ENCODE results near the gene PDE6B. TPM values are rescaled to one million over a fixed set of nuclear protein-coding genes. Genes with fewer than 3 reads are reported as not detected.

The PDE6B gene
- total RNA-seq, 4 donors from 2014 or later, result 0.98 to 1.3 TPM; not detected in 2

- Histone ChIP-seq H3K4me1 (no peaks in the 10 kb centered on the region), H3K27me3 (no peaks in the 10 kb centered on the region), H3K9me3 (peaks cover 0 to 38% (median 0%) of the 10 kb centered on the region in 4 donors), H3K4me3 (no peak overlapping the region), H3K27ac (no peak overlapping the region), H3K36me3 (no peaks in the 10 kb centered on the region)
- TF ChIP-seq EP300 (IDR thresholded peaks at IDR 0.05), result no peak
- no peak for TF ChIP-seq CTCF (IDR thresholded peaks at IDR 0.05)
- TF ChIP-seq POLR2A (IDR thresholded peaks at IDR 0.05), result no peak
- 69 to 75% methylated on average over 5 of the region's 5 CpGs for WGBS, 2 donors
- no peak for DNase-seq (ENCODE audit: low spot score in 2 of 2)
Observed at GRCh38 chr4:592825-593520, 32.4 kb upstream of the PDE6B start.

DNA sequence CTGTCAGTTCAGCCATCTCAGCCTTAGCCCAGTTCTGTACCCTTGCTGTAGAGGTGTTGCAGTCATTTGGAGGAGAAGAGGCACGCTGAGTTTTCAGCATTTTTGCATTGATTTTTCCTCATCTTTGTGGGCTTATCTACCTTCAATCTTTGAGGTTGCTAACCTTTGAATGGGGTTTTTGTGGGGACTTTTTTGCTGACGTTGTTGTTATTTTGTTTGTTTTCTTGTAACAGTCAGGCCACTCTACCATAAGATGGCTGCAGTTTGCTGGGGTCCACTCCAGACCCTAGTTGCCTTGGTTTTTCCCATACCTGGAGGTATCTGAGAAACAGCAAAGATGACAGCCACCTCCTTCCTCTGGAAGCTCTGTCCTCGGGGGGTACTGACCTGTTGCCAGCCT is 26.4 kb upstream of the PDE6B start:
- H3K27ac ChIP-seq, result no peak overlapping the region
- no peaks in the 10 kb centered on the region for H3K27me3 ChIP-seq
- no peak for DNase-seq (ENCODE audit: low spot score in 2 of 2)
- TF ChIP-seq POLR2A (IDR thresholded peaks at IDR 0.05) (no peak), EP300 (IDR thresholded peaks at IDR 0.05) (no peak), CTCF (IDR thresholded peaks at IDR 0.05) (no peak)
- no peaks in the 10 kb centered on the region for H3K36me3 ChIP-seq
- 70 to 78% methylated on average over 3 of the region's 3 CpGs for WGBS, 2 donors
- H3K4me1 ChIP-seq, result no peaks in the 10 kb centered on the region
- H3K4me3 ChIP-seq, result no peak overlapping the region
- peaks cover 0 to 12% (median 0%) of the 10 kb centered on the region in 4 donors for H3K9me3 ChIP-seq

DNA sequence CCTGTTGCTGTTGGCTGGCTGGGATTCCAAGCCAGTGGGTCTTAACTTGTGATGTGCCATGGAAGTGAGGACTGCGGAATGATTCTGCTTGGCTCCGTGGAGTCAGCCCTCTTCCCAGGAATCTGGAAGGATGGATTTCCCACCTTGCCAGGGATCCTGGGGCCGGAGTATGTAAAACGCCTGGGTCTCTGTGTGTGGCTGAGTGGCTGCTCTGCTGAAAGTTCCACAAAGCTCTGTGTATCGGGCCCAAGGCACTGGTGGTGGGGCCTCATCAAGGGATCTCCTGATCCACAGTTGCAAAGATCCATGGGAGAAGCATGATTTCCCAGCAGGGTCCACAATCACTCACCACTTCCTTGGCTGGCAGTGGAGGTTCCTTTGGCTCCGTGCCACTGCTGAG is 25.2 kb upstream of the PDE6B start:
- WGBS, 2 donors, result 68 to 88% methylated on average over 5 to 6 of the region's 6 CpGs
- DNase-seq (ENCODE audit: low spot score in 2 of 2), result no peak
- no peak overlapping the region for H3K27ac ChIP-seq
- H3K4me1 ChIP-seq, result no peaks in the 10 kb centered on the region
- no peak for TF ChIP-seq EP300 (IDR thresholded peaks at IDR 0.05)
- no peak for TF ChIP-seq POLR2A (IDR thresholded peaks at IDR 0.05)
- TF ChIP-seq CTCF (IDR thresholded peaks at IDR 0.05), result no peak
- H3K36me3 ChIP-seq, result no peaks in the 10 kb centered on the region
- no peaks in the 10 kb centered on the region for H3K27me3 ChIP-seq
- H3K4me3 ChIP-seq, result no peak overlapping the region
- no peaks in the 10 kb centered on the region for H3K9me3 ChIP-seq

DNA sequence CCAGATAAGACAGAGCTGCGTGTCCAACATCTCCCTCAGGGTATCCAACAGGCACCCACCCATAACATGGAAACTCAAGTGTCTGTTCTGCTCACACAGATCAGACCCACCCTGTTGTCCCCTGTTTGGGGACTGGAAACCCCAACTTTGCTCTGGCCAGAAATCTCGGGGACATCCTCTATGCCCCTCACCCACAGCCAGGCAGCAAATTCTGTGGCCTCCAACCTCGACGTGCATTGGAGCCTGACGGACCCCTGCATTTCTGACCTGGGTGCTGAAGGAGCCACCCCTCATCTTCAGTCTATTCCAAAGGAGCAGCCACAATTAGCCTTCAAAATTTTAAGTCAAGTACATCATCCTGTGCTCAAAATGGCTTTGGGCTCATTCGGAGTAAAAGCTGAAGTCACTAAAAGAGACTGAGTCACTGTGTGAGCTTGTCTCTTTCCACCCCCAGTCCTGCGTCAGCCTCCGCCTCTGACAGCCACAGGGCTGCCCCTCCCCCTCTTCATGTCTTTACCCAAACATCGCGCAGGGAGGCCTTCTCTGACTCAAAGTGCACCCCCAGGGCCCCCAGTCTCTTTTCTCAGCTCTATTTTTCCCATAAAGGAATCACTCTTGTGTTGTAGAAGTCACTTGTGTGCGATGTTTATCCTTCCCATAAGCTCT is 24.4 kb upstream of the PDE6B start:
- no peaks in the 10 kb centered on the region for H3K36me3 ChIP-seq
- H3K27me3 ChIP-seq, result no peaks in the 10 kb centered on the region
- 61 to 65% methylated on average over 11 of the region's 11 CpGs for WGBS, 2 donors
- no peak for TF ChIP-seq CTCF (IDR thresholded peaks at IDR 0.05)
- DNase-seq (ENCODE audit: low spot score in 2 of 2), result no peak
- no peak overlapping the region for H3K4me3 ChIP-seq
- no peaks in the 10 kb centered on the region for H3K4me1 ChIP-seq
- no peak overlapping the region for H3K27ac ChIP-seq
- H3K9me3 ChIP-seq, result no peaks in the 10 kb centered on the region
